Nephron (organoid): ENCODE measurements around the gene SCN2B.

Experiments used
- H3K27ac Mint-ChIP-seq, 3 experiments: 2 replicates each; pipeline ENCODE4 v1.8.0; 2020; ENCODE audit warnings: mixed read lengths in 3 of 3, mild to moderate bottlenecking in 2 of 3, moderate library complexity in 1 of 3
- H3K27me3 Mint-ChIP-seq: 2 replicates; pipeline ENCODE4 v1.8.0; 2021; ENCODE audit warnings: low read depth, mild to moderate bottlenecking, moderate library complexity, mixed read lengths
- H3K36me3 Mint-ChIP-seq: 2 replicates; pipeline ENCODE4 v1.8.0; 2020; ENCODE audit warnings: low read depth, mixed read lengths
- H3K4me1 Mint-ChIP-seq: 2 replicates; pipeline ENCODE4 v1.8.0; 2020; ENCODE audit warnings: mixed read lengths
- H3K4me3 Mint-ChIP-seq, 3 experiments: 2 replicates each; pipeline ENCODE4 v1.8.0; 2020; ENCODE audit warnings: mild to moderate bottlenecking in 3 of 3, mixed read lengths in 3 of 3, moderate library complexity in 2 of 3
- H3K9me3 Mint-ChIP-seq: 2 replicates; pipeline ENCODE4 v1.8.0; 2020; ENCODE audit warnings: mixed read lengths
- TF ChIP-seq, protein P1 (sequence below), 3 experiments: fragments of 200-600 bp; sonication (generic); IDR thresholded peaks; one replicate each; pipeline ENCODE4 v1.5.0; 2021; ENCODE audit warnings: antibody characterized with exemption in 3 of 3; ENCODE audit not compliant: unreplicated experiment in 3 of 3

SCN2B gene

DNA sequence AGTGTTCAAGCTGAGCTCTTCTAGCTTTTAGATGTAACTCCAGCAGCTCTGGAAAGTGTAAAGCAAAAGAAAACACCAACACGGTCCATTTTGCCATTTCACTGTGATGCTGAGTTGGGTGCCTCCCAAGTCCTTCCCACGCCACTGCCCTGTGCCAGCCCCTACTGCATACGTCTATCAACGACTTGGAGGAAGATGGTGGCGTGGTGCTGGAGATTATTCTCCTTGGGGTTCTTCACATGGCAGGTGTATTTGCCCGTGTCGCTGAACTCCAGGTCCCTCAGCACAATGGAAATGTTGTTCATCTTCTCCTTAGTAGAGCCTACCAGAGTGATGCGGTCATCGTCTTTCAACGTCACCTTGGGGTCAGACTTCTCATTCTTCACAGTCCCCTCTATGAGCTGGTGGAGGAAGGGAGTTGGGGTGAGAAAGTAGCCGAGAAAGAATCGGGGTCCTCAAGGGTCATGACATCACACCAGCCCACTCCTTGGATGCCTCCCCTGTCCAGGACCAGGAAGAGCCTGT is 32.7 kb downstream of the SCN2B start:
- H3K36me3 Mint-ChIP-seq, result no peaks in the 10 kb centered on the region
- H3K9me3 Mint-ChIP-seq, result no peaks in the 10 kb centered on the region
- TF ChIP-seq, protein P1, sequence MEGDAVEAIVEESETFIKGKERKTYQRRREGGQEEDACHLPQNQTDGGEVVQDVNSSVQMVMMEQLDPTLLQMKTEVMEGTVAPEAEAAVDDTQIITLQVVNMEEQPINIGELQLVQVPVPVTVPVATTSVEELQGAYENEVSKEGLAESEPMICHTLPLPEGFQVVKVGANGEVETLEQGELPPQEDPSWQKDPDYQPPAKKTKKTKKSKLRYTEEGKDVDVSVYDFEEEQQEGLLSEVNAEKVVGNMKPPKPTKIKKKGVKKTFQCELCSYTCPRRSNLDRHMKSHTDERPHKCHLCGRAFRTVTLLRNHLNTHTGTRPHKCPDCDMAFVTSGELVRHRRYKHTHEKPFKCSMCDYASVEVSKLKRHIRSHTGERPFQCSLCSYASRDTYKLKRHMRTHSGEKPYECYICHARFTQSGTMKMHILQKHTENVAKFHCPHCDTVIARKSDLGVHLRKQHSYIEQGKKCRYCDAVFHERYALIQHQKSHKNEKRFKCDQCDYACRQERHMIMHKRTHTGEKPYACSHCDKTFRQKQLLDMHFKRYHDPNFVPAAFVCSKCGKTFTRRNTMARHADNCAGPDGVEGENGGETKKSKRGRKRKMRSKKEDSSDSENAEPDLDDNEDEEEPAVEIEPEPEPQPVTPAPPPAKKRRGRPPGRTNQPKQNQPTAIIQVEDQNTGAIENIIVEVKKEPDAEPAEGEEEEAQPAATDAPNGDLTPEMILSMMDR (IDR thresholded peaks at IDR 0.05; ENCODE audit: unreplicated experiment in 3 of 3), result no peak
- H3K27ac Mint-ChIP-seq, result peak overlapping the region in 1 of 3 experiments; percentile 64
- peaks cover 30% of the 10 kb centered on the region for H3K4me1 Mint-ChIP-seq
- H3K4me3 Mint-ChIP-seq, result no peak overlapping the region
- peaks cover 82% of the 10 kb centered on the region for H3K27me3 Mint-ChIP-seq

DNA sequence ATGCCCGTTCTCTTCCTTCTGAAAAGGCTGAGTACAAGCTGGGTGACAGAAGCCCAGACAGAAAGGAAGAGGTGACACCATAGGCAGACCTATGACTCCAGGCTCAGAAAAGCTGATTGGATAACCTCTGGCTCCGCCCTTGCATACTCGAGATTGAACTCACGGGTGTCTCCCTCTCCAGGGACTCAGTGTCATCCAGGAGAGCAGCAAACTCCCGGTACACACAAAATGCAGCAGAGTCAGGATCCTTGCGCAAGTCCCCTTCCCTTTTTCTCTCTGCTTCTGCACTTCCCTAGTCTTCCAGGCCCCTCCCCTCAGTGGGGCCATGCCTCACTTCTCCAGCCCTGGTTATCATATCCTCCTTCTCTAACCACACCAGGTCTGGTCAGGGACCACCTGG is 33.6 kb downstream of the SCN2B start:
- peaks cover 77% of the 10 kb centered on the region for H3K27me3 Mint-ChIP-seq
- no peak overlapping the region for H3K27ac Mint-ChIP-seq
- H3K9me3 Mint-ChIP-seq, result no peaks in the 10 kb centered on the region
- H3K4me1 Mint-ChIP-seq, result peaks cover 24% of the 10 kb centered on the region
- no peak overlapping the region for H3K4me3 Mint-ChIP-seq
- TF ChIP-seq, protein P1 (IDR thresholded peaks at IDR 0.05; ENCODE audit: unreplicated experiment in 3 of 3), result no peak
- H3K36me3 Mint-ChIP-seq, result no peaks in the 10 kb centered on the region

DNA sequence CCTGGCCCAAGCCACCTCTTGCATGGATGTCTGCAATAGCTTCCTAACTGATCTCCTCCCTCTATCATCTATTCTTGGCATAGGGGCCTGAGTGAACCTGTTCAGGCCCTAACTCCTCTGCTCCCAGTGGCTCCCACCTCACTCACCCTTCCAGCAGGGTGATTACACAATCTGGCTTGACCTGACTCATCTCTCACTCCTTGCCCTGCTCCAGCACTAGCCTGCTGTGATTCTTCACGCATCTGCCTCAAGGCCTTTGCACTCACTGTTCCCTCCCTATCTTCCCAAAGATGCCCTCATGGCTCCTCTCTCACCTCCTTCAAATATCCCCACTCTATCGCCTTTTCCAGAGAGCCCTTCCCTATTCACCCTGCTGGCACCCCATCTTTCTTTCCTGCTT is 34.4 kb downstream of the SCN2B start:
- H3K4me3 Mint-ChIP-seq, result no peak overlapping the region
- no peak overlapping the region for H3K27ac Mint-ChIP-seq
- TF ChIP-seq, protein P1 (IDR thresholded peaks at IDR 0.05; ENCODE audit: unreplicated experiment in 3 of 3), result no peak
- no peaks in the 10 kb centered on the region for H3K36me3 Mint-ChIP-seq
- H3K4me1 Mint-ChIP-seq, result peaks cover 18% of the 10 kb centered on the region
- H3K27me3 Mint-ChIP-seq, result peaks cover 78% of the 10 kb centered on the region
- no peaks in the 10 kb centered on the region for H3K9me3 Mint-ChIP-seq

DNA sequence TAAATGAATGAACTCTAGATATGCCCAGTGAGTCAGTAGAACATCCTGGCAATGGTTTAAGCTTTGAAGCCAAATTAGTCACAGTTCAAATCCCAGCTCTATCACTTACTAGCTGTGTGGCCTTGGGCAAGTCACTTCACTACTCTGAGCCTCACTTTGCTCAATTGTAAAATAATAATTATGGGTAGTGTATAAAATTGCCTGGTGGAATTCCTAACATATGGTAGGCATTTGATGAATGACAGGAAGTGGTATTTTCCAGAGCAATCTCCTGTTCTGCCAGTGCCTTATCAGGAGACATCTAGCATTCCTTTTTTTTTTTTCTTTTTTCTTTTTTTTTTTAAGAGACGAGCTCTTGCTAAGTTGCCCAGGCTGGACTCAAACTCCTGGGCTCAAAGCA is 36.9 kb downstream of the SCN2B start:
- Mint-ChIP-seq H3K9me3 (no peaks in the 10 kb centered on the region), H3K4me3 (no peak overlapping the region), H3K27me3 (peaks cover 71% of the 10 kb centered on the region), H3K4me1 (peaks cover 12% of the 10 kb centered on the region), H3K27ac (peak overlapping the region in 1 of 3 experiments; percentile 24), H3K36me3 (no peaks in the 10 kb centered on the region)
- TF ChIP-seq, protein P1 (IDR thresholded peaks at IDR 0.05; ENCODE audit: unreplicated experiment in 3 of 3), result no peak

DNA sequence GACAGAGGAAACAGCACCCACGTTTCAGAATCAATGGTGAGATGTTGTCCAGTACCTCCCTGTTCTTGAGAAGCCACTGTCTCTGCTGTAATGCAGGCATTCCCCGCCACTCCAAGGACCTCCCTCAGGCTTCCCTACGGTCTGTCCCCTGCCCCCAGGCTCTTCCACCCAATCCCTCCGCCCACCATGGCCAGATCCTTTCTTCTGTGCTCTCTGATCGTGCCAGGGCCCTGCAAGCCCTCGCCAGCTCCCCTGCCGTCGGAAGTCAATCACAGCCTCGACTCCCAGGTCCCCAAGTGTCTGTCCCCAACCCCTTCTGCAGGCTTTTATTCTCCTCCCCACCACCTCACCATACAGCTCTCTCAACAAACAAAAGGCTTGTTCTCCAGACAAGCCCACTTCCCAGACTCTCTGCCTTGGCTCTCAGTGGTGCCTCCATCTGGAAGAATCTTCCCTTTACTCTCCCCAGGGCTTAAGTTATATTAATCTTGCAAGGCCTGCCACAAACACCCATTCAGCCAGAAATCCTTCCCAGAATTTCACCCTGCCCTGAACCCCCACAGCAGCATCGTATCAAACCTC is 37.5 kb downstream of the SCN2B start:
- TF ChIP-seq, protein P1 (IDR thresholded peaks at IDR 0.05; ENCODE audit: unreplicated experiment in 3 of 3), result no peak
- no peaks in the 10 kb centered on the region for H3K36me3 Mint-ChIP-seq
- H3K4me3 Mint-ChIP-seq, result no peak overlapping the region
- peaks cover 6% of the 10 kb centered on the region for H3K4me1 Mint-ChIP-seq
- H3K9me3 Mint-ChIP-seq, result no peaks in the 10 kb centered on the region
- peaks cover 64% of the 10 kb centered on the region for H3K27me3 Mint-ChIP-seq
- peak overlapping the region in 2 of 3 experiments; percentile 24 to 36 for H3K27ac Mint-ChIP-seq

DNA sequence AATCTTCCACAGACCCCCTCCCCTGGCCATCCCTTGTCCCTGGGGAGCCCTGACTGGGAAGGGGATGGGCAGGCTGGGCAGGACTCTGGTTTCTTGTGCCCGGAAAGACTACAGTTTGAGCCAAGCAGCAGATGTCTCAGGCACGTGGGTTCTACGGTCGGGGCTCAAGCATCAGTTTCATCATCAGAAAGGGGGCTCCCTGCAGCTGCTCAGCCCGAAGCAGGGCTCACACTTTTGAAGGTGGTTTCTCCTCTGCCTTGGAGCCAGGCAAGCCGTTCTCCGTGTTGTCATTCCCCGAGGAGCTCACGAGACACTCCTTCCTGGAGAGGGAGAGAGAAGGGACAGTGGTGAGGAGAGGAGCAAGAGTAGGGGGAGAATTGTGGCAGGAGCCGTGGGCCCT is 39.6 kb downstream of the SCN2B start:
- Mint-ChIP-seq H3K27me3 (peaks cover 43% of the 10 kb centered on the region), H3K27ac (no peak overlapping the region)
- TF ChIP-seq, protein P1 (IDR thresholded peaks at IDR 0.05; ENCODE audit: unreplicated experiment in 3 of 3), result no peak

More for the DNA sequence above, 39.6 kb downstream of the SCN2B start:
- no peak overlapping the region for H3K4me3 Mint-ChIP-seq
- H3K4me1 Mint-ChIP-seq, result peaks cover 6% of the 10 kb centered on the region
- H3K9me3 Mint-ChIP-seq, result no peaks in the 10 kb centered on the region
- H3K36me3 Mint-ChIP-seq, result no peaks in the 10 kb centered on the region
